B cell (primary cell): ENCODE measurements around the gene PRR9. TPM values are rescaled to one million over a fixed set of nuclear protein-coding genes. Genes with fewer than 3 reads are reported as not detected.
A peak's percentile ranks its signal among the peaks of the same experiment; 100 is the strongest.
"Not testable (repeated sequence)": the region's sequence is repeated elsewhere in the genome, so short reads cannot be mapped to it uniquely, and the experiment has no call there.

ENCODE experiments used
- ATAC-seq: fragments of 200-7000 bp; cut with Tn5 transposase; one replicate; pipeline ENCODE4 v1.10.0; 2021; ENCODE audit warnings: low read depth, mild to moderate bottlenecking, moderate number of reproducible peaks, moderate library complexity
- CTCF ChIA-PET: fragments of 350-600 bp; sonication (Branson Sonifier 250); formaldehyde crosslinking; loops from one replicate; lab custom pipeline; 2021; ENCODE audit warnings: antibody characterized with exemption, inconsistent platforms; lab: Charles Lee
- POLR2A ChIA-PET: fragments of 350-600 bp; sonication (Branson Sonifier 250); formaldehyde crosslinking; loops from one replicate; lab custom pipeline; 2021; ENCODE audit warnings: antibody characterized with exemption; lab: Charles Lee
- DNase-seq: peaks from one replicate; pipeline ENCODE4 v3.0.0; 2013
- H2AFZ ChIP-seq: 2 replicates; pipeline ENCODE4 v1.6.1; 2012; ENCODE audit warnings: mild to moderate bottlenecking, low read depth, low read length; ENCODE audit not compliant: insufficient read depth, poor library complexity, severe bottlenecking
- H3K27ac ChIP-seq, 2 donors: 1 replicate in 1 of 2; 2 replicates in 1 of 2; pipeline ENCODE4 v1.5.1; 2012 to 2013; ENCODE audit warnings: low read length in 2 of 2, mild to moderate bottlenecking in 2 of 2, moderate library complexity in 1 of 2
- H3K27me3 ChIP-seq, 4 experiments: fragments of 200-600 bp in 1 of 4; sonication (generic) in 1 of 4; replicated peaks in 1 of 4; 1 replicate in 2 of 4; 2 replicates in 2 of 4; pipeline versions ENCODE4 v1.6.1 to v1.7.0; 2013 to 2016; ENCODE audit warnings: low read length in 3 of 4, mild to moderate bottlenecking in 2 of 4, mixed read lengths in 1 of 4, moderate library complexity in 1 of 4; ENCODE audit not compliant: insufficient read depth in 4 of 4, control insufficient read depth in 3 of 4; ENCODE audit errors: control extremely low read depth in 1 of 4
- H3K36me3 ChIP-seq, 2 experiments: replicated peaks in 1 of 2; 1 replicate in 1 of 2; 2 replicates in 1 of 2; pipeline versions ENCODE4 v1.6.1 to v1.7.1; 2013; ENCODE audit warnings: low read length in 1 of 2; ENCODE audit not compliant: insufficient read depth in 2 of 2, control insufficient read depth in 1 of 2; ENCODE audit errors: control extremely low read depth in 1 of 2, extremely low read depth in 1 of 2
- H3K4me1 ChIP-seq, 2 donors: fragments of 200-600 bp in 1 of 2; sonication (generic) in 1 of 2; 1 replicate in 1 of 2; 2 replicates in 1 of 2; pipeline versions ENCODE4 v1.5.1 to v1.6.1; 2013 to 2017; ENCODE audit warnings: low read length in 2 of 2; ENCODE audit not compliant: control insufficient read depth in 2 of 2, insufficient read depth in 2 of 2
- H3K4me2 ChIP-seq: replicated peaks from 2 replicates; pipeline ENCODE3; 2012; ENCODE audit warnings: mild to moderate bottlenecking, low read depth, low read length; ENCODE audit not compliant: poor library complexity, severe bottlenecking
- H3K4me3 ChIP-seq, 5 experiments: fragments of 200-600 bp in 1 of 5; sonication (generic) in 1 of 5; 1 replicate in 3 of 5; 2 replicates in 2 of 5; pipeline versions ENCODE4 v1.5.1 to v1.7.0; 2011 to 2016; ENCODE audit warnings: low read length in 4 of 5, mild to moderate bottlenecking in 4 of 5, low read depth in 2 of 5, control low read depth in 1 of 5, moderate library complexity in 1 of 5; ENCODE audit not compliant: insufficient read depth in 1 of 5; ENCODE audit errors: control extremely low read depth in 1 of 5, extremely low read depth in 1 of 5
- H3K79me2 ChIP-seq: fragments of 200-600 bp; sonication (generic); one replicate; pipeline ENCODE4 v1.6.0; 2016; ENCODE audit warnings: low read length; ENCODE audit not compliant: control insufficient read depth, insufficient read depth
- H3K9ac ChIP-seq: fragments of 200-600 bp; sonication (generic); 2 replicates; pipeline ENCODE4 v1.6.1; 2017; ENCODE audit warnings: mild to moderate bottlenecking, low read length, moderate library complexity
- H3K9me3 ChIP-seq, 3 donors: one replicate each; pipeline versions ENCODE4 v1.6.1 to v1.7.1; 2013; ENCODE audit warnings: low read length in 2 of 3; ENCODE audit not compliant: control insufficient read depth in 2 of 3, insufficient read depth in 1 of 3; ENCODE audit errors: control extremely low read depth in 1 of 3
- H4K20me1 ChIP-seq: 2 replicates; pipeline ENCODE4 v1.6.0; 2012; ENCODE audit warnings: mild to moderate bottlenecking, low read length; ENCODE audit not compliant: insufficient read depth, control insufficient read depth, poor library complexity, severe bottlenecking
- H3K27ac Mint-ChIP-seq: one replicate; pipeline ENCODE4 v1.8.0; 2021; ENCODE audit warnings: mixed read lengths
- H3K27me3 Mint-ChIP-seq: one replicate; pipeline ENCODE4 v1.8.0; 2021; ENCODE audit warnings: mixed read lengths
- H3K4me1 Mint-ChIP-seq: one replicate; pipeline ENCODE4 v1.8.0; 2021; ENCODE audit warnings: mixed read lengths
- H3K4me3 Mint-ChIP-seq: one replicate; pipeline ENCODE4 v1.8.0; 2021; ENCODE audit warnings: mixed read lengths
- H3K9me3 Mint-ChIP-seq: one replicate; pipeline ENCODE4 v1.8.0; 2022; ENCODE audit warnings: mixed read lengths; ENCODE audit not compliant: insufficient read depth
- CTCF ChIP-seq: fragments of 200-600 bp; IDR thresholded peaks from one replicate; pipeline ENCODE4 v1.8.0; 2022; ENCODE audit warnings: antibody characterized with exemption, mild to moderate bottlenecking
- EZH2 ChIP-seq: IDR thresholded peaks from 2 replicates; pipeline ENCODE4 v1.6.1; 2012; ENCODE audit warnings: borderline replicate concordance, low read depth, mild to moderate bottlenecking, moderate library complexity, low read length; ENCODE audit not compliant: insufficient read depth, poor library complexity, severe bottlenecking
- WGBS: methylation state at CpG from one replicate; pipeline ENCODE4 v1.1.5; 2013; ENCODE audit warnings: missing lambda C conversion rate; ENCODE audit not compliant: insufficient coverage; 5-methylcytosine and 5-hydroxymethylcytosine counted together
- intact Hi-C: fragments of 100-400 bp; cut with micrococcal nuclease; formaldehyde crosslinking; loops from one replicate; pipeline ENCODE4 v1.10.0; 2022
- polyA plus RNA-seq: library from polyadenylated mRNA; depleted of rRNA; stranded (reverse); fragments of >200 nt; gene quantifications from 2 replicates; pipeline ENCODE4 v1.2.3, GENCODE V29; 2012
- total RNA-seq, 2 donors: library from RNA; stranded (reverse); fragments of 120-200 nt in 1 of 2; gene quantifications; 1 replicate in 1 of 2; 2 replicates in 1 of 2; pipeline versions ENCODE4 v1.2.3 to v1.2.4, GENCODE V29; 2013 to 2022

PRR9 gene
- total and polyA plus RNA-seq, 2 donors (not counting 1 experiment from before 2014, with no cell fraction given), result not detected

- H3K9me3 Mint-ChIP-seq, ATAC-seq, POLR2A ChIA-PET, H3K27ac Mint-ChIP-seq, H3K4me1 ChIP-seq, H3K36me3 ChIP-seq, H3K9ac ChIP-seq, H3K4me3 Mint-ChIP-seq, intact Hi-C loops, H4K20me1 ChIP-seq, H3K79me2 ChIP-seq, H2AFZ ChIP-seq, H3K9me3 ChIP-seq, H3K4me2 ChIP-seq, H3K4me1 Mint-ChIP-seq, H3K27ac ChIP-seq, H3K4me3 ChIP-seq: not testable (repeated sequence)
- H3K27me3 ChIP-seq, result peaks cover 0 to 14% (median 3%) of the 10 kb centered on the region in 4 experiments
- peaks cover 22% of the 10 kb centered on the region for H3K27me3 Mint-ChIP-seq
- DNase-seq, result peak; percentile 44
- CTCF ChIA-PET, result interaction anchor here (1.2 kb wide), 1 partner anchor 15 kb away, joined by 3 read pairs; no protein-coding TSS in a partner anchor
- WGBS, result 61% methylated on average over 11 of the region's 16 CpGs
- peak; percentile 74 for TF ChIP-seq CTCF
These were observed 5.9 kb downstream of the PRR9 start for GRCh38 chr1:153223040-153223891.

- Mint-ChIP-seq H3K27me3 (peaks cover 29% of the 10 kb centered on the region), H3K9me3 (no peaks in the 10 kb centered on the region), H3K4me1 (no peaks in the 10 kb centered on the region), H3K27ac (no peak overlapping the region), H3K4me3 (no peak overlapping the region)
- Histone ChIP-seq H2AFZ (no peak overlapping the region), H3K4me2 (no peak overlapping the region), H3K27ac (no peak overlapping the region), H3K9me3 (no peaks in the 10 kb centered on the region), H3K4me1 (no peaks in the 10 kb centered on the region), H4K20me1 (no peaks in the 10 kb centered on the region), H3K36me3 (no peaks in the 10 kb centered on the region), H3K79me2 (no peaks in the 10 kb centered on the region), H3K27me3 (peaks cover 0 to 10% (median 3%) of the 10 kb centered on the region in 4 experiments), H3K9ac (no peak overlapping the region), H3K4me3 (no peak overlapping the region)
- DNase-seq (no peak), ATAC-seq (no peak)
- ChIA-PET POLR2A (no interaction called here), CTCF (interaction anchor here (0.6 to 3.6 kb wide), 3 partner anchors 7 to 34 kb away, joined by 3 to 15 read pairs (median 9); no protein-coding TSS in a partner anchor)
- intact Hi-C loops, result no loop called here
- TF ChIP-seq EZH2, result no peak
- no peak for TF ChIP-seq CTCF
- 86% methylated on average over 2 of the region's 2 CpGs for WGBS
These were observed 10.4 kb downstream of the PRR9 start for GRCh38 chr1:153227810-153228209.
